CD4-positive, alpha-beta T cell treated with Interleukin-17A for 4 hours (primary cell): ENCODE measurements around the gene GAS2L2.

Source experiments
- DNase-seq: peaks from one replicate; pipeline ENCODE4 v3.0.0-alpha.2; 2020; ENCODE audit warnings: mixed read lengths

GAS2L2 gene

GRCh38 chr17:35745246-35745645, 7.8 kb downstream of the GAS2L2 start:
- DNase-seq, result no peak

GRCh38 chr17:35744830-35745229, 8.2 kb downstream of the GAS2L2 start:
- DNase-seq, result no peak

DNA sequence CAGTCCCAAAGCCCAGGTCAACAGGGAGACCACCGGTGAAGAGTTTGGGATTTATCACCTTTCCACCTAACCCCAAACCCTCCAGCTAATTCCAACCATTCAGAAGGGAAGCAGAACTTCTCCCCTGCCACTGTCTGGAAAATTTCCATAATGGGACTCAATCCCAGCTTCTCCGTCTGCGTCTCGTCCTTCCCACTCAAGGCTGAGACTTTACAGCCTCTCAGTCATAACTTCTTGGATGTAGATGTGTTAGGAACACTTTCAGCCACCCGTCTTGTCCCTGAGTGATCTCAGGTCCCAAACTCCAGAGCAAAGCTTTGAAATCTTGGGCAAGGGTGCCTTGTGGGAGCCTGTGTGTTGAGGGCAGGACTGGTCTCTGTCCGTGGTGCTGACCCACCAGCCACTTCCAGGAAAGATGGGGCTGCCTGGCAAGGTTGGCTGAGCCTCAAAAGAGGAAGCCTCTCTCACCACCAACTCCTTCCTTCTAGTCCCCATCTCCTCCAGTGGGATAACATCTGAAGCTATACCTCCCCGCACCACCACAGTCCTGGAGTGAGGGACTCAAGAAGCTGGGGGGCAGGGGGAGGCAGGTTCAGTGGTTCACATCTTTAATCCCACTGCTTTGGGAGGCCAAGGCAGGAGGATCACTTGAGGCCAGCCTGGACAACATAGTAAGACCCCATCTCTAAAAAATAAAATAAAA, 9.3 kb downstream of the GAS2L2 start:
- peak; percentile 22 for DNase-seq

DNA sequence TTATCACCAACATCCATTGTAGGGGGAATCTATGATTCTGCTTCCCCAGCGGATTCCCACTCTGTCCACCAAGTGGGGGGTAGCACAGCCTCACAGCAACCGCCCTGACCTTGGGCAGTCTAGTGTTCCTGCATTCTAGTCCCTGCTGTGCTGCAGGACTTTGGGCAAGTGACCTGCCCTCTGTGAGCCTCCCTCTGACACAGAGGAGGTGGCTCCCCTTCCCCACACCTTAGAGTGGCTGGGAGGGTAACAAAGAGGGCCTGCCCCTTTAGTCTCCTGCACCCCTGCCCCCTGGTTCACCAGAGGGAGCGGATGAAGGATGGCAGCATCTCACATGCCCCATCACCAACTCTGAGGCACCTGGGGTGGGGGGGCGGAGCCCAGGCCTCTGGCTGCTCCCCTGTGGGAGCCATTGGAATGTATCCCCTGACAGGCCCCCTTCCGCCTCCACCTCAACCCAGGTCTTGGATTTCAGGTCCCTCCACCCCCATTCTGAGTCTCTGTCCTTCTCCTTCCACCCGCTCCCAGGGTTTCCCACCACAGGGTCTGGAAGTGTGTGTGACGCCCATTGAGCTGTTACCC, 10.1 kb downstream of the GAS2L2 start:
- DNase-seq, result no peak

- DNase-seq, result no peak
These were observed 10.5 kb downstream of the GAS2L2 start for GRCh38 chr17:35742496-35742895.

DNA sequence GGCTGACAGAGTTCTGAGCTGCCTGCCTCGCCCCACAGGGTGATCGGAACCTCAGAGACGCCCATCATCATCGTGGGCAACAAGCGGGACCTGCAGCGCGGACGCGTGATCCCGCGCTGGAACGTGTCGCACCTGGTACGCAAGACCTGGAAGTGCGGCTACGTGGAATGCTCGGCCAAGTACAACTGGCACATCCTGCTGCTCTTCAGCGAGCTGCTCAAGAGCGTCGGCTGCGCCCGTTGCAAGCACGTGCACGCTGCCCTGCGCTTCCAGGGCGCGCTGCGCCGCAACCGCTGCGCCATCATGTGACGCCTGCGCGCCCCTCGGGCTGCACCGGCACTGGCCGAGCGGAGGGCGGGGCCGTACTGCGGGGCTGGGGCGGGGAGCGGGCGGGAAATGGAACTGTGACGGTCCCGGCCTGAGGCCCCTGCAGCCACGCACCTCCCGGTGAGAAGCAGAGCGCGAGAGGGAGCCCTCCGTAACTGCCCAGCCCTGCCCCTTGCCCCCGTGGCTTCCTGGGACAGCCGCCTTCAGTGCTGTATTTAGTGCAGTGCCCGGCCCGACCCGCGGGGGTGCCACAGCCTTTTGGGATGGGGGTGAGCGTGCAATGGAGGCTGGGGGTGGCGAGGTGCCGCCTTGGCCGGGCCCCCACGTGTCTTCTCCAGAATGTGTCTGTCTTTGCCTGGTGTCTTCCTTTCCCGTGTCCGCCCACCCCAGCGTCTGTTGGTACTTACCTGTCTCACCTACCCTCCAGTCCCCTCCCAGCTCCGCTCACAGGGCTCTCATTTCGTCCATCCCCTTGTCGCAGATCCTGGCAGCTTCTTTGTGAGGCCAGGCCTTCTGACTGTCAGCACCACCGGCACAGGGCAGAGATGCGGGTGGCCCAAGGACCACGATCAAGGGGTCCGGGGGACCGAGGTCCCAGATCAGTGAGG, 11.8 kb downstream of the GAS2L2 start:
- peak; percentile 30 for DNase-seq

DNA sequence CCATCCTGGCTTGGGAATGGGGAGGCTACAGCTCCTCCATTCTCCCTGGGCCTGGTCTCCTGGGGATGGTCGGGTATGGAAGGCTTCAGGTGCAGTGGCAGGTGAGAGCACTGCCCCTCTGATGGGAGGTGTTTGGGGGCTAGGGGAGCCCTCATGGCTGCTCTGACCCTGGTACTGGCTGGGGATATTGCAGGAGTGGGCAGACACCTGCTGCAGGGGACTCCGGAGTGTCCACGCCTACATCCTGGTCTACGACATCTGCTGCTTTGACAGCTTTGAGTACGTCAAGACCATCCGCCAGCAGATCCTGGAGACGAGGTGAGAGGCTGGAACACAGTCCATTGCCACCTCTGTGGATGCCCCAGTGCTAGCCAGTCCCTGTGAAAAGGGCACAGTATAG, 12.8 kb downstream of the GAS2L2 start:
- no peak for DNase-seq

- DNase-seq, result no peak
These were observed 14.4 kb downstream of the GAS2L2 start for GRCh38 chr17:35738519-35739133.

- no peak for DNase-seq
These were observed 16.8 kb downstream of the GAS2L2 start for GRCh38 chr17:35736236-35736635.

GRCh38 chr17:35735036-35735805, 17.8 kb downstream of the GAS2L2 start:
- no peak for DNase-seq

GRCh38 chr17:35734396-35734795, 18.6 kb downstream of the GAS2L2 start:
- no peak for DNase-seq

DNA sequence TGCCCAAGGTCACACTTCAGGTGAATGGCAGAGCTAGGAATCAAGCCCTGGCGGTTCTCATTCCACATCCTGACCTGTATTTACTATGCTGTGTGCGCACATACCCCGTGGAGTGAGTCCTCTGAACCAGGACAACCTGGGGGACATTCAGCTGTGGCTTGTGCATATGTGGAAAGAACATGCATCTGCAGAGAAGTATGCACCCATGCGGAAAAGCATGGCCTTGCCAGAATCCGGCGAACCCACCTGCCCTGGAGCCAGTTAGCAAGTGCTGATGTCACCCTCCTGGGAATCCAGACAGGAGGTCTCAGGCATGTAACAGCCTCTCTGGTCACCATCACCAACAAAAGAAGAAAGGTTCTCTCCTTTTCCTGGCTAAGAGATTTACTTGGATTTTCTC, 19.7 kb downstream of the GAS2L2 start:
- no peak for DNase-seq

- no peak for DNase-seq
These were observed 20.3 kb downstream of the GAS2L2 start for GRCh38 chr17:35732806-35733136.

DNA sequence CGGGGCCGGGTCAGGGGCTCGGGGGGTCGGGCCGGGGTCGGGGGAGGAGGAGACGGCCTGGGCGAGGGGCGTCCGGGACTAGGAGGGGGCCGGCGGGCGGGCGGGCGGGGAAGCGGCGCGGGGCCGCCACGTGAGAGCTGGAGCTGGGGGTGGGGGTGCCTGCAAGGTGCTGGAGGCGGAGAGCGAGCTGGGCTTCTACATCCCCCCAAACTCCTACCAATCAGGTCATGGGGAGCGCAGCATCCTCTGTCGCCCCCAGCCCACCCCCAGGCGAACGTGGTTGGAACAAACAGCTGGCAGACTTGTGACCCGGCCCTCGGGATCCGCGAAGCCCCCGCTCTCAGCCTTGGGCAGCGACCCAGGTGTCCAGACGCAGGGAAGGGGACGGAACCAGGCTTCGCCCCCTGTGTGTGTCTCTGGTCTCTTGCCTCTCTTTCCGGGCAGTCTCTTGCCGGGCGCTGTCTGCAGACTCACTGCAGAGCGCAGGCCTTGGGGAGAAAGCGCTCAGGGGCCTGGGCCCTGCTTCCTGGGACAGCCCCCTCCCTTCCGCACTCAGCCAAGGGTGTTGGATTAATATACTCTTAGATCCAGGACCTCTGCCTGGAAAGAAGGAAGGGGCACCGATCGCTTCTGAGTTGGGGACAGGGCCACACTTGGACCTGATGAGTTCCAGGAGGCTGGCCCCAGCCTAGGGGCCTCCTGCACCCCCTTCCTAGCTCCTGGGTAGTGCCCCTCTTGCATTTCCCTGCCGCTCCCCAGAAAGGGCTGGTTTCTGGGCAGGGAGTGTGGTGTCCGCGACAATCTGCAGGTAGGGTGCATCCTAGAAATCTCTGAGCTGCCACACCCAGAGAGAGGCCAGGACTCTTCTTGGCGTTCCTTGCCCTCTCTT, 20.9 kb downstream of the GAS2L2 start:
- peak; percentile 15 for DNase-seq

- peak; percentile 60 for DNase-seq
These were observed 21.7 kb downstream of the GAS2L2 start, which contains the start of gene RASL10B for GRCh38 chr17:35731239-35731916. RASL10B (plus strand) TSS chr17:35731639; CDS start chr17:35735185, 3,546 bp downstream.

DNA sequence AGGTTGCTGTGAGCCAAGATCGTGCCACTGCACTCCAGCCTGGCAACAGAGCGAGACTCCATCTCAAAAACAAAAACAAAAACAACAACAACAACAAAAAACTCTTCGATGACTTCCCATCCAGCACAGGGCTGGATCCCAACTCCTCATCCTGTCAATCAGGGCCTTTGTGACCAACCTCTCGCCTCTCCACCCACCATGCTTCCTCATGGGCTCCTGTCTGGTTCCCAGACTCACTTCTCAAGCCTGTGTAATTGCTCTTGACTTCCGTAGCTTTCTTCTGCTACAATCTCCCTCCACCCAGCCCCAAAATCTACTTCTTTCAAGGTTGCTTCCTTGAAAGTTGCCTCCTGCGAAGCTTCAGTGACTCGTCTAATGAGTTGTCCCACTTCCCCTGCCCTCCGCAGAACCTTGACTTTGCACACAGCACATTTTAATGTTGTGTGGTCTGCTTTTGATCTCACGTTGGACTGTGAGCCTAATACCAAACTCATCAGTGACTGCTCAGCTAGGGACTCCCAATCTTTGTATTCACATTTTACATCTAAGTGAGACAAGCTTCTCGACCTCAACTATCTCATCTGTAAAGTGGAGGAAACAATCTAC, 22.5 kb downstream of the GAS2L2 start:
- peak; percentile 25 for DNase-seq

- no peak for DNase-seq
These were observed 23.6 kb downstream of the GAS2L2 start for GRCh38 chr17:35729405-35729833.

DNA sequence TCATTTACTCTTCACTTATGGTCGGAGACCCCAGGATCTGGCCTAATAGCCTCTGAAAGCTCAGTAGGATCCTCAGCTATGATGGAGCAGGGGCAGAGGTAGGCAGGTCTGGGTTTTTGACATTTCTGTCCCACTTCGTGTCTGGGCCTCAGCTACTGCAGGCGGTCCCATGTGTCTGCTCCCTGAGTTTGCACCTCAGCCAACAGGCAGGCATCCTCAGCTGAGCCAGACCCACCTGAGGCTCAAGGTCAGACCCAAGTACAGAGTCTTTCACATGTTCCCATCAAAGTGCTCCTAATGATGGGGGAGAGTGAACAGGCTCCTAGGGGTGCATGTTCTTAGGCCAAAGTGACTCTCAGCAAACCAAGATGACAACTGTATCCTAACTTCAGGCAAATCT, 24.5 kb downstream of the GAS2L2 start:
- no peak for DNase-seq

- no peak for DNase-seq
These were observed 25.4 kb downstream of the GAS2L2 start for GRCh38 chr17:35727635-35728034.

GRCh38 chr17:35726953-35727460, 26.0 kb downstream of the GAS2L2 start:
- no peak for DNase-seq
